SK-N-SH treated with all-trans-retinoic acid at 6 μM for 48 hours (cell line): ENCODE measurements around the gene ABCA8.
"Not testable (repeated sequence)": the region's sequence is repeated elsewhere in the genome, so short reads cannot be mapped to it uniquely, and the experiment has no call there.

Experiments used
- ATAC-seq: fragments of 200-7000 bp; cut with Tn5 transposase; 3 replicates; pipeline ENCODE4 v1.9.1; 2020; ENCODE audit warnings: mild to moderate bottlenecking, moderate library complexity
- ARNTL ChIP-seq: fragments of 450-650 bp; formaldehyde crosslinking; IDR thresholded peaks from 2 replicates; pipeline ENCODE4 v1.5.0; 2020; ENCODE audit warnings: low read depth, mild to moderate bottlenecking, moderate library complexity, borderline replicate concordance
- CREB5 ChIP-seq: fragments of 250-450 bp; sonication (Bioruptor Pico); IDR thresholded peaks from 2 replicates; pipeline ENCODE4 v1.5.1; 2020; ENCODE audit warnings: low read depth, mild to moderate bottlenecking, moderate library complexity
- CSRNP3 ChIP-seq: fragments of 250-450 bp; sonication (Bioruptor Pico); IDR thresholded peaks from 2 replicates; pipeline ENCODE4 v1.5.1; 2021; ENCODE audit warnings: mild to moderate bottlenecking, moderate library complexity
- ESRRG ChIP-seq: fragments of 250-450 bp; sonication (Bioruptor Pico); IDR thresholded peaks from 2 replicates; pipeline ENCODE4 v1.6.1; 2021; ENCODE audit warnings: mild to moderate bottlenecking
- GLIS3 ChIP-seq: fragments of 250-450 bp; sonication (Bioruptor Pico); IDR thresholded peaks from 2 replicates; pipeline ENCODE4 v1.5.0; 2020; ENCODE audit warnings: mild to moderate bottlenecking, moderate library complexity
- ISL1 ChIP-seq: fragments of 250-450 bp; sonication (Bioruptor Pico); IDR thresholded peaks from 2 replicates; pipeline ENCODE4 v2.1.2; 2022; ENCODE audit warnings: mild to moderate bottlenecking, moderate library complexity
- OSR1 ChIP-seq: fragments of 250-450 bp; sonication (Bioruptor Pico); IDR thresholded peaks from 2 replicates; pipeline ENCODE4 v1.8.0; 2022; ENCODE audit warnings: moderate library complexity, mild to moderate bottlenecking, inconsistent platforms
- PPARA ChIP-seq: fragments of 250-450 bp; sonication (Bioruptor Pico); IDR thresholded peaks from 2 replicates; pipeline ENCODE4 v1.5.0; 2020; ENCODE audit warnings: mild to moderate bottlenecking, borderline replicate concordance
- RARB ChIP-seq: fragments of 250-450 bp; sonication (Bioruptor Pico); IDR thresholded peaks from 2 replicates; pipeline ENCODE4 v1.8.0; 2021; ENCODE audit warnings: mild to moderate bottlenecking, moderate library complexity
- SNAI2 ChIP-seq: fragments of 250-450 bp; sonication (Bioruptor Pico); IDR thresholded peaks from 2 replicates; pipeline ENCODE4 v1.5.0; 2020; ENCODE audit warnings: mild to moderate bottlenecking, moderate library complexity
- TCF4 ChIP-seq: fragments of 250-450 bp; sonication (Bioruptor Pico); IDR thresholded peaks from 2 replicates; pipeline ENCODE4 v1.8.0; 2021; ENCODE audit warnings: mild to moderate bottlenecking, moderate library complexity, borderline replicate concordance
- ZC3H10 ChIP-seq: fragments of 250-450 bp; sonication (Bioruptor Pico); IDR thresholded peaks from 2 replicates; pipeline ENCODE4 v1.5.1; 2021; ENCODE audit warnings: mild to moderate bottlenecking, moderate library complexity
- ZFP30 ChIP-seq: fragments of 450-650 bp; formaldehyde crosslinking; IDR thresholded peaks from 2 replicates; pipeline ENCODE4 v1.5.0; 2022; ENCODE audit warnings: mild to moderate bottlenecking, moderate library complexity
- ZNF565 ChIP-seq: fragments of 450-650 bp; formaldehyde crosslinking; conservative IDR thresholded peaks from 2 replicates; pipeline ENCODE4 v1.5.0; 2020; ENCODE audit warnings: low read depth, mild to moderate bottlenecking, moderate library complexity
- ZNF70 ChIP-seq: fragments of 450-650 bp; formaldehyde crosslinking; IDR thresholded peaks from 2 replicates; pipeline ENCODE4 v1.5.0; 2020; ENCODE audit warnings: mild to moderate bottlenecking, moderate library complexity
- ZNF8 ChIP-seq: fragments of 450-650 bp; formaldehyde crosslinking; IDR thresholded peaks from 2 replicates; pipeline ENCODE4 v1.5.0; 2020; ENCODE audit warnings: mild to moderate bottlenecking, moderate library complexity
- TF ChIP-seq, protein P1 (sequence below): fragments of 250-450 bp; sonication (Bioruptor Pico); IDR thresholded peaks from 2 replicates; pipeline ENCODE4 v1.5.0; 2020; ENCODE audit warnings: mild to moderate bottlenecking, moderate library complexity
- TF ChIP-seq, protein P2 (sequence below): fragments of 250-450 bp; sonication (Bioruptor Pico); IDR thresholded peaks from 2 replicates; pipeline ENCODE4 v1.8.0; 2020; ENCODE audit warnings: mild to moderate bottlenecking, moderate library complexity, borderline replicate concordance

ABCA8 gene

DNA sequence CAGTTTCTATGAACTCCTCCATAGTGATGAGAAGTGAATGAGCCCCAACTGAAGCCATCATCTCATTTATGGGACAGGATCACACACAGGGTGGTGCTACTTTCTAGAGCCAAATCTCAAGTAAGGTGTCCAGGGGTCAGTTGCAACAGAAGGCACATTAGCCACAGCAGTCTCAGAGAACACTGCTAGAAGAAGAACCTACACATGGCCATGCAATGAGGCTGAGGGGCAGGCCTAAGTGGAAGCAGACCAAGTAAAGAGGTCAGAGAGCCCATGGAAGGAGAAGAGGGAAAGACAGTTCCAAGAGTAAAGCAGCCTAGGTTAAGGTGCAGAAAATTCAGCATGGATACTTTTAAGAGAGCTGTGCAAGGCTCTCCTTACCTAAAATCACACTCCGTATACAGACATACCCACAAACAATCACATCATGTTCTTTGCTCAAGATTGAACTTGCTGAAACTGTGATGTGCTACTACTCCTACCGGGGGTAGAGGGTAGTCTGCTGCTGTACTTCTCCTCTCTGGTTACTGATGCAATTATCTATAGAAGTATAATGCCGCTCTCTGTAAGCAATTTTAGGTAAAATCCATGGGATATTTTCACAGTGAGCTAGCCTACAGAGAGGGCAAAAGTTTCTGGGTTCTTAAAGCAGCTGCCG, 1.7 kb downstream of the ABCA8 start (continued):
- TF ChIP-seq, protein P1, sequence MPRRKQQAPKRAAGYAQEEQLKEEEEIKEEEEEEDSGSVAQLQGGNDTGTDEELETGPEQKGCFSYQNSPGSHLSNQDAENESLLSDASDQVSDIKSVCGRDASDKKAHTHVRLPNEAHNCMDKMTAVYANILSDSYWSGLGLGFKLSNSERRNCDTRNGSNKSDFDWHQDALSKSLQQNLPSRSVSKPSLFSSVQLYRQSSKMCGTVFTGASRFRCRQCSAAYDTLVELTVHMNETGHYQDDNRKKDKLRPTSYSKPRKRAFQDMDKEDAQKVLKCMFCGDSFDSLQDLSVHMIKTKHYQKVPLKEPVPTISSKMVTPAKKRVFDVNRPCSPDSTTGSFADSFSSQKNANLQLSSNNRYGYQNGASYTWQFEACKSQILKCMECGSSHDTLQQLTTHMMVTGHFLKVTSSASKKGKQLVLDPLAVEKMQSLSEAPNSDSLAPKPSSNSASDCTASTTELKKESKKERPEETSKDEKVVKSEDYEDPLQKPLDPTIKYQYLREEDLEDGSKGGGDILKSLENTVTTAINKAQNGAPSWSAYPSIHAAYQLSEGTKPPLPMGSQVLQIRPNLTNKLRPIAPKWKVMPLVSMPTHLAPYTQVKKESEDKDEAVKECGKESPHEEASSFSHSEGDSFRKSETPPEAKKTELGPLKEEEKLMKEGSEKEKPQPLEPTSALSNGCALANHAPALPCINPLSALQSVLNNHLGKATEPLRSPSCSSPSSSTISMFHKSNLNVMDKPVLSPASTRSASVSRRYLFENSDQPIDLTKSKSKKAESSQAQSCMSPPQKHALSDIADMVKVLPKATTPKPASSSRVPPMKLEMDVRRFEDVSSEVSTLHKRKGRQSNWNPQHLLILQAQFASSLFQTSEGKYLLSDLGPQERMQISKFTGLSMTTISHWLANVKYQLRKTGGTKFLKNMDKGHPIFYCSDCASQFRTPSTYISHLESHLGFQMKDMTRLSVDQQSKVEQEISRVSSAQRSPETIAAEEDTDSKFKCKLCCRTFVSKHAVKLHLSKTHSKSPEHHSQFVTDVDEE, result no peak
- TF ChIP-seq CSRNP3 (CRISPR knock-in tag) (no peak), ZNF8 (CRISPR knock-in tag) (no peak)
- TF ChIP-seq, all 23 proteins: peak for 0

- TF ChIP-seq ZNF70 (CRISPR knock-in tag), result no peak
- TF ChIP-seq CSRNP3 (CRISPR knock-in tag), result no peak
- TF ChIP-seq ZNF8 (CRISPR knock-in tag), result no peak
- TF ChIP-seq ZFP30 (CRISPR knock-in tag), result no peak
- no peak for TF ChIP-seq GLIS3
- TF ChIP-seq ESRRG (CRISPR knock-in tag), result no peak
- TF ChIP-seq SNAI2 (CRISPR knock-in tag), result no peak
- TF ChIP-seq TCF4 (CRISPR knock-in tag), result no peak
- no peak for TF ChIP-seq PPARA (CRISPR knock-in tag)
- TF ChIP-seq, all 23 proteins: peak for 0
- ATAC-seq, result no peak
Observed at GRCh38 chr17:68950725-68951124, 4.5 kb downstream of the ABCA8 start.

DNA sequence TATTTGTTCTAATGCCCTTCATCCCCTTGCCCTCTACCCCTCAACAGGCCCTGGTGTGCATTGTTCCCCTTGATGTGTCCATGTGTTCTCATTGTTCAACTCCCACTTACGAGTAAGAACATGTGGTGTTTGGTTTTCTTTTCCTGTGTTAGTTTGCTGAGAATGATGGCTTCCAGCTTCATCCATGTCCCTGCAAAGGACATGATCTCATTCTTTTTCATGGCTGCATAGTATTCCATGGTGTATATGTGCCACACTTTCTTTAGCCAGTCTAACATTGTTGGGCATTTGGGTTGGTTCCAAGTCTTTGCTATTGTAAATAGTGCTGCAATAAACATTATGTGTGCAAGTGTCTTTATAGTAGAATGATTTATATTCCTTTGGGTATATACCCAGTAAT, 7.3 kb downstream of the ABCA8 start:
- ATAC-seq, result not testable (repeated sequence)

DNA sequence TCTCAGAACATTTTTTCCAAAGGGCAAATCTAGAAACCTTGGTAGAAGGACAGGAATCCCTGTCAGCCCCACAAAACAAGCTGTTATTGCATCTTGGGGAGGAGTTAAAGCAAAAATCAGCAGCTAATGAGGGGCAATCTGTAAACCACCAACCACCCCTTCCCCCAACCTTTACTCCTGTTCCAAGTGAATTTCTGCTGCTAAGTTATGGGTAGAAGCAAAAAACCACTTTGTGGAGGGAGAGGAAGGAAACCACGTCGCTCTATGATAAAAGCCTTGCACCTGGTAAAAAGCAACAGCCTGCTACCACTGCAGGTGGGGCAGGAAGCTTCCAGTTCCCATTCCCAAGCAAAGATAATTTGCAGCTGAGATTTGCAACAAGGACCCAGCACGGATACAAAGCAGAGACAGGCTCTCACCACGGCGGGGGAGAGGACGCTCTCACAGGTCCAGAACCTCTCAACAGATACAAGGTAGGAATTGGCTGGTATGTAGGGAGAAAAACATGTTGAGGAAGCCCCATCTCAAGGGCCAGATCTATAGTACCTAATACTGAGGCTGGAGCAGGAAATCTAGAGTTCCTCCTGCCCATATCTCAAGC, 10.7 kb downstream of the ABCA8 start:
- TF ChIP-seq, protein P2, sequence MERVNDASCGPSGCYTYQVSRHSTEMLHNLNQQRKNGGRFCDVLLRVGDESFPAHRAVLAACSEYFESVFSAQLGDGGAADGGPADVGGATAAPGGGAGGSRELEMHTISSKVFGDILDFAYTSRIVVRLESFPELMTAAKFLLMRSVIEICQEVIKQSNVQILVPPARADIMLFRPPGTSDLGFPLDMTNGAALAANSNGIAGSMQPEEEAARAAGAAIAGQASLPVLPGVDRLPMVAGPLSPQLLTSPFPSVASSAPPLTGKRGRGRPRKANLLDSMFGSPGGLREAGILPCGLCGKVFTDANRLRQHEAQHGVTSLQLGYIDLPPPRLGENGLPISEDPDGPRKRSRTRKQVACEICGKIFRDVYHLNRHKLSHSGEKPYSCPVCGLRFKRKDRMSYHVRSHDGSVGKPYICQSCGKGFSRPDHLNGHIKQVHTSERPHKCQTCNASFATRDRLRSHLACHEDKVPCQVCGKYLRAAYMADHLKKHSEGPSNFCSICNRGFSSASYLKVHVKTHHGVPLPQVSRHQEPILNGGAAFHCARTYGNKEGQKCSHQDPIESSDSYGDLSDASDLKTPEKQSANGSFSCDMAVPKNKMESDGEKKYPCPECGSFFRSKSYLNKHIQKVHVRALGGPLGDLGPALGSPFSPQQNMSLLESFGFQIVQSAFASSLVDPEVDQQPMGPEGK (CRISPR knock-in tag), result no peak
- TF ChIP-seq CREB5 (CRISPR knock-in tag) (no peak), ZNF8 (CRISPR knock-in tag) (no peak), ARNTL (CRISPR knock-in tag) (no peak), ZC3H10 (CRISPR knock-in tag) (no peak), TCF4 (CRISPR knock-in tag) (no peak), PPARA (CRISPR knock-in tag) (no peak), RARB (CRISPR knock-in tag) (no peak), ZNF565 (no peak), ZFP30 (CRISPR knock-in tag) (no peak), OSR1 (CRISPR knock-in tag) (no peak), ISL1 (CRISPR knock-in tag) (no peak)
- ATAC-seq, result no peak

GRCh38 chr17:68943812-68944182, 11.4 kb downstream of the ABCA8 start:
- not testable (repeated sequence) for ATAC-seq
